Breast epithelium (tissue), 4 donors: ENCODE results near the gene EBF3. TPM values are rescaled to one million over a fixed set of nuclear protein-coding genes. Genes with fewer than 3 reads are reported as not detected.

Experiments
- DNase-seq, 2 donors: peaks; one replicate each; pipeline ENCODE4 v3.0.0-alpha.2; 2019; ENCODE audit warnings: low spot score in 2 of 2
- H3K27ac ChIP-seq, 2 donors: fragments of 200-600 bp; sonication (generic) in 1 of 2; one replicate each; pipeline ENCODE4 v1.5.1; 2016 to 2019; ENCODE audit warnings: mild to moderate bottlenecking in 1 of 2
- H3K27me3 ChIP-seq, 2 donors: fragments of 200-600 bp; sonication (generic) in 1 of 2; one replicate each; pipeline versions ENCODE4 v1.5.1 to v1.6.0; 2017 to 2019; ENCODE audit warnings: control low read depth in 1 of 2, mild to moderate bottlenecking in 1 of 2
- H3K36me3 ChIP-seq: fragments of 200-600 bp; one replicate; pipeline ENCODE4 v1.5.1; 2019
- H3K4me1 ChIP-seq, 2 donors: fragments of 200-600 bp; sonication (generic); one replicate each; pipeline ENCODE4 v1.5.1; 2016 to 2019; ENCODE audit warnings: control low read depth in 1 of 2
- H3K4me3 ChIP-seq, 3 donors: fragments of 200-600 bp; sonication (generic); 1 replicate in 2 of 3; 2 replicates in 1 of 3; pipeline ENCODE4 v1.5.1; 2016 to 2019; ENCODE audit warnings: mild to moderate bottlenecking in 3 of 3, moderate library complexity in 2 of 3
- H3K9me3 ChIP-seq, 2 donors: fragments of 200-600 bp; sonication (generic) in 1 of 2; one replicate each; pipeline ENCODE4 v1.5.1; 2016 to 2019; ENCODE audit warnings: control low read depth in 1 of 2
- CTCF ChIP-seq, 3 donors: fragments of 450-650 bp; IDR thresholded peaks; one replicate each; pipeline ENCODE4 v1.5.1; 2016 to 2017; ENCODE audit warnings: antibody characterized with exemption in 3 of 3, mild to moderate bottlenecking in 3 of 3, moderate library complexity in 3 of 3
- POLR2A ChIP-seq: fragments of 450-650 bp; IDR thresholded peaks from one replicate; pipeline ENCODE4 v1.6.1; 2016; ENCODE audit warnings: antibody characterized with exemption, mild to moderate bottlenecking, moderate library complexity
- POLR2AphosphoS5 ChIP-seq, 3 donors: sonication (generic); formaldehyde crosslinking; IDR thresholded peaks; one replicate each; pipeline ENCODE4 v1.6.1; 2017; ENCODE audit warnings: antibody characterized with exemption in 3 of 3
- intact Hi-C: fragments of 100-400 bp; cut with DNase I; formaldehyde crosslinking; loops from one replicate; pipeline ENCODE4 v1.15.1; 2023; ENCODE audit warnings: low total_unique reads
- total RNA-seq, 3 donors: library from RNA; depleted of rRNA; stranded (reverse); fragments of >200 nt; gene quantifications; one replicate each; pipeline ENCODE4 v1.1.0, GENCODE V29; 2016

The EBF3 gene
- total RNA-seq, 3 donors from 2014 or later = 4.2 to 28.0 (median 6.6) TPM

DNA sequence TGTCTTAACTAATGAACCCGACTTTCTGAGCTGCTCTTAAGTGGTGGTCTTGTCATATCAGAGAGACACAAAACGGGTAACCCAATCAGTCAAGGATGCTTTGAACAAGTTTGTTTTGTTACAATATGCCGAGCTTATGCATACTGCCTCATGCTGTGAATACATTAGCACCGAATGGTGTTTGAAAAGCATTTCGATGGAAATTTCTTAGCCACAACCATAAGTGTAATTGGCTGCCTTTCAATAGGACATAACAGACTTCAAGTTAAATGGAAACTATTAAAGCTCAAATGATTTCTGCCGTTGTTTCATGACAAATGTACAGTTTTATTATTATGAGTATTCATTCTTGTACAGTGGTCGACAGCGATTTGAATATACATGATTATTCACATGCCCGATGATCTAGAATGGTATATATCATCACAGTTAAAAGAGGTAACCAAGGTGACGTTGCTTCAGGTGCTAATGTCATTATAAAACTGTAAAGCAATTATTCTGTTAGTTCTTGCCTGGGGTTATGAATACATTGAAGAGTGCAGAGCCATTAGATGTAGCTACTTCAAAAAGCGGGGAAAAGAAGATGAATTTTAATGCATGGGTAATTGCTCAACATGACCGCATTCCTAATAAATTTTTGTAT, 118.8 kb downstream of the EBF3 start:
- TF ChIP-seq POLR2A (no peak), CTCF (IDR thresholded peaks at IDR 0.05) (no peak), POLR2AphosphoS5 (IDR thresholded peaks at IDR 0.05) (no peak)
- H3K4me1 ChIP-seq = no peaks in the 10 kb centered on the region
- H3K36me3 ChIP-seq = no peaks in the 10 kb centered on the region
- H3K27ac ChIP-seq = no peak overlapping the region
- no peak for DNase-seq
- peaks cover 0 to 2% of the 10 kb centered on the region in 2 donors for H3K9me3 ChIP-seq
- H3K27me3 ChIP-seq = no peaks in the 10 kb centered on the region
- intact Hi-C loops = no loop called here
- H3K4me3 ChIP-seq = no peak overlapping the region

GRCh38 chr10:129844216-129844766, 119.8 kb downstream of the EBF3 start:
- Histone ChIP-seq H3K36me3 (no peaks in the 10 kb centered on the region), H3K27me3 (no peaks in the 10 kb centered on the region), H3K27ac (no peak overlapping the region), H3K4me1 (no peaks in the 10 kb centered on the region), H3K9me3 (peaks cover 0 to 7% of the 10 kb centered on the region in 2 donors), H3K4me3 (no peak overlapping the region)
- TF ChIP-seq POLR2A (no peak), CTCF (IDR thresholded peaks at IDR 0.05) (no peak), POLR2AphosphoS5 (IDR thresholded peaks at IDR 0.05) (no peak)
- no peak for DNase-seq
- intact Hi-C loops = no loop called here

GRCh38 chr10:129843702-129844101, 120.4 kb downstream of the EBF3 start:
- H3K27me3 ChIP-seq = no peaks in the 10 kb centered on the region
- no peaks in the 10 kb centered on the region for H3K36me3 ChIP-seq
- intact Hi-C loops = no loop called here
- DNase-seq = no peak
- peaks cover 0 to 7% of the 10 kb centered on the region in 2 donors for H3K9me3 ChIP-seq
- no peak overlapping the region for H3K27ac ChIP-seq
- no peak for TF ChIP-seq CTCF (IDR thresholded peaks at IDR 0.05)
- no peak overlapping the region for H3K4me3 ChIP-seq
- no peaks in the 10 kb centered on the region for H3K4me1 ChIP-seq

DNA sequence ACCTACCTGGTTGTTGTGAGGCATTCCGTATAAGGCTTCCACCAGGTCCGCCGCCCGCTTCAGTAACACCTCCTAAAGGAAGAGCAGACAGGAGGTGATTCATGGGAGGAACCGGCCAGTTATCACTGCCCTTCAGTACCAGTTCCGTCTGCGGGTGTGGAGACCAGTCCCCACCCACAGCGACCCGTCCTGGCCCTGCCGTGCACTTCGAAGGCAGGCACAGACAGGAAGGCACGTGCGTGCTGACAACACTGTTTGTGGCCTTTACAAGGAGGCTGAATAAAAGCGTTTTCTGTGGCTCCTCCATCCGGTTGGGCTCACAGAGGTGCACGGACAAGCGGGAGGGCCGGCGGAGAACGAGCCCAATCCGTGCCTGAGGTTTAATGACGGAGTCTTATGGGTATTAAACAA, 120.9 kb downstream of the EBF3 start:
- DNase-seq = no peak
- TF ChIP-seq POLR2AphosphoS5 (IDR thresholded peaks at IDR 0.05) (no peak), CTCF (IDR thresholded peaks at IDR 0.05) (no peak), POLR2A (no peak)

GRCh38 chr10:129842031-129842430, 122.0 kb downstream of the EBF3 start:
- intact Hi-C loops = no loop called here
- no peak overlapping the region for H3K4me3 ChIP-seq
- no peaks in the 10 kb centered on the region for H3K36me3 ChIP-seq
- no peaks in the 10 kb centered on the region for H3K4me1 ChIP-seq
- H3K27me3 ChIP-seq = no peaks in the 10 kb centered on the region
- peaks cover 0 to 7% of the 10 kb centered on the region in 2 donors for H3K9me3 ChIP-seq
- TF ChIP-seq POLR2A (no peak), POLR2AphosphoS5 (IDR thresholded peaks at IDR 0.05) (no peak), CTCF (IDR thresholded peaks at IDR 0.05) (no peak)
- H3K27ac ChIP-seq = no peak overlapping the region
- DNase-seq = no peak

More for the DNA sequence above, 120.9 kb downstream of the EBF3 start:
- H3K4me3 ChIP-seq = no peak overlapping the region
- no peaks in the 10 kb centered on the region for H3K4me1 ChIP-seq
- H3K27ac ChIP-seq = no peak overlapping the region
- H3K27me3 ChIP-seq = no peaks in the 10 kb centered on the region
- peaks cover 0 to 7% of the 10 kb centered on the region in 2 donors for H3K9me3 ChIP-seq
- intact Hi-C loops = no loop called here
- H3K36me3 ChIP-seq = no peaks in the 10 kb centered on the region
